K562 (cell line): ENCODE measurements around the gene LENG8. TPM values are rescaled to one million over a fixed set of nuclear protein-coding genes. Genes with fewer than 3 reads are reported as not detected.
A peak's percentile ranks its signal among the peaks of the same experiment; 100 is the strongest.

ENCODE experiments used
- GABPB2 ChIP-seq: fragments of 250-450 bp; sonication (Bioruptor Pico); conservative IDR thresholded peaks from 2 replicates; pipeline ENCODE4 v1.5.1; 2021; ENCODE audit warnings: mild to moderate bottlenecking
- HDAC2 ChIP-seq: fragments of 450-650 bp; IDR thresholded peaks from 2 replicates; pipeline ENCODE4 v1.6.1; 2016; ENCODE audit warnings: mild to moderate bottlenecking
- HLTF ChIP-seq: fragments of 450-650 bp; IDR thresholded peaks from 2 replicates; pipeline ENCODE4 v1.6.1; 2016
- MTA1 ChIP-seq: fragments of 450-650 bp; IDR thresholded peaks from 2 replicates; pipeline ENCODE4 v1.6.1; 2017; ENCODE audit warnings: borderline replicate concordance
- MTA3 ChIP-seq: fragments of 450-650 bp; formaldehyde crosslinking; IDR thresholded peaks from 2 replicates; pipeline ENCODE4 v1.6.1; 2017; ENCODE audit warnings: mild to moderate bottlenecking, borderline replicate concordance
- ZKSCAN8 ChIP-seq: fragments of 200-800 bp; sonication (Bioruptor generic); IDR thresholded peaks from 2 replicates; pipeline ENCODE4 v1.6.1; 2016; ENCODE audit warnings: missing genetic modification characterization, missing compliant biosample characterization
- ZNF830 ChIP-seq: fragments of 250-450 bp; sonication (Bioruptor Pico); IDR thresholded peaks from 2 replicates; pipeline ENCODE4 v1.5.0; 2021; ENCODE audit warnings: mild to moderate bottlenecking
- ZSCAN29 ChIP-seq: fragments of 450-650 bp; IDR thresholded peaks from 2 replicates; pipeline ENCODE4 v1.6.1; 2017
- polyA plus RNA-seq, 8 experiments: library from polyadenylated mRNA; depleted of rRNA in 4 of 8; stranded (reverse) in 5 of 8; unstranded in 3 of 8; fragments of >200 nt; fragmentation: Nextera tagmentation in 2 of 8; fragmentation: Illumina TruSeq in 1 of 8; extraction: Ambion mirVana in 2 of 8; extraction: Trizol in 1 of 8; gene quantifications; 2 replicates each; pipeline versions ENCODE4 v1.2.1 to v1.2.3, GENCODE V29; 2011 to 2014; ENCODE audit warnings: inconsistent platforms in 1 of 8, missing spikeins in 1 of 8
- total RNA-seq, 7 experiments: library from RNA; depleted of rRNA in 6 of 7; stranded (reverse); fragments of >200 nt in 6 of 7; fragmentation: Illumina TruSeq in 2 of 7; extraction: Trizol in 2 of 7; gene quantifications; 2 replicates each; pipeline versions ENCODE4 v1.2.1 to v1.2.3, GENCODE V29; 2011 to 2021; ENCODE audit warnings: low replicate concordance in 1 of 7
- TF ChIP-seq, protein P1 (sequence below), 2 experiments: fragments of 450-650 bp; formaldehyde crosslinking in 1 of 2; IDR thresholded peaks; 2 replicates each; pipeline versions ENCODE4 v1.4.0 to v1.6.1; 2014 to 2020; ENCODE audit warnings: mild to moderate bottlenecking in 2 of 2, borderline replicate concordance in 1 of 2, low read depth in 1 of 2

Gene LENG8
- total and polyA plus RNA-seq, 9 of the 15 experiments (the other 6 are each of a cell fraction or from before 2014, with no cell fraction given) = 0.74 to 146 (median 28.1) TPM

DNA sequence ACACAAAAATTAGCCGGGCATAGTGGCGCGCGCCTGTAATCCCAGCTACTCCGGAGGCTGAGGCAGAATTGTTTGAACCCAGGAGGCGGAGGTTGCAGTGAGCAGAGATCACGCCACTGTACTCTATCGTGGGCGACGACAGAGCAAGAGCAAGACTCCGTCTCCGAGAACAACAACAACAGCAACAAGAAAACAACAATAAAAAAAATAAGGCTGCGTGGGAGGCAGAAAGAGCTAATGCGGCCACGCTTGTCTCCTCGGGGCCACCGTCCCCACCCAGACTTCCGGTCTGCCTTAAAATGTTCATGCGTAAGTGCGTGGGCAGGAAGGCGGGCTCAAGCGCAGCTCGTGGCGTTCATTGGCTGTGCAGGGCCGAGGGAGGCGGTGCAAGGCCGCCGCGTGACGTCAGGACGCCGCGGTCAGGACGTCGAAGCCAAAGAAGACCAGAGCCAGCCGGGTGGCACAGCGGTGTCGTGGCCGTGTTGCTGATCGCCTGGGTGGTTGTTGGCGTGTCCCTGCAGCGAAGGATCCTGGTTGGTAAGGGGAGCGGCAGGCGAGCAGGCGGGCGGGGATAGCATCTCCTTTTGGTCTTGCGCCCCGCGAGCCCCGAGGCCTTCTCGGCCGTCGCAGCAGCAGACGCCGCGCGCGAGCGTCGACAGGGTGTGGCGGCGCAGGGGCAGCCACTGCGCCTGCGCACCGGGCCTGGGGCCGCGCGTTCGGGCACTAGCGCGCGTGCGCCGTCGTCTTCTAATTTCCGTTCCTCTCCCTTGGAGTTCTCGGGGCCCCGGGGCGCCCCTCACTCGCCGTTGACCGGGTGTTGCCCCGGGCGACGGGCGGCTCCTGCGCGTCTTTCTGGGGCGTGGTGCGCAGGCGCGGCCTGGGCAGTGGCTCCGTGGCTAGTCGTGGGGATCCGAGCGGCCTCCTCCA lies at the start of gene LENG8 (continued):
- TF ChIP-seq ZSCAN29 (0 out of 2 replicates have a peak, but pooled peaks have one; percentile 33), ZKSCAN8 (CRISPR knock-in tag) (no peak), GABPB2 (CRISPR knock-in tag) (no peak), HDAC2 (no peak), MTA3 (peak; percentile 98), MTA1 (peak; percentile 80; the same call in 1 of the 2 replicates), HLTF (no peak), ZNF830 (CRISPR knock-in tag) (no peak)
- TF ChIP-seq, protein P1, sequence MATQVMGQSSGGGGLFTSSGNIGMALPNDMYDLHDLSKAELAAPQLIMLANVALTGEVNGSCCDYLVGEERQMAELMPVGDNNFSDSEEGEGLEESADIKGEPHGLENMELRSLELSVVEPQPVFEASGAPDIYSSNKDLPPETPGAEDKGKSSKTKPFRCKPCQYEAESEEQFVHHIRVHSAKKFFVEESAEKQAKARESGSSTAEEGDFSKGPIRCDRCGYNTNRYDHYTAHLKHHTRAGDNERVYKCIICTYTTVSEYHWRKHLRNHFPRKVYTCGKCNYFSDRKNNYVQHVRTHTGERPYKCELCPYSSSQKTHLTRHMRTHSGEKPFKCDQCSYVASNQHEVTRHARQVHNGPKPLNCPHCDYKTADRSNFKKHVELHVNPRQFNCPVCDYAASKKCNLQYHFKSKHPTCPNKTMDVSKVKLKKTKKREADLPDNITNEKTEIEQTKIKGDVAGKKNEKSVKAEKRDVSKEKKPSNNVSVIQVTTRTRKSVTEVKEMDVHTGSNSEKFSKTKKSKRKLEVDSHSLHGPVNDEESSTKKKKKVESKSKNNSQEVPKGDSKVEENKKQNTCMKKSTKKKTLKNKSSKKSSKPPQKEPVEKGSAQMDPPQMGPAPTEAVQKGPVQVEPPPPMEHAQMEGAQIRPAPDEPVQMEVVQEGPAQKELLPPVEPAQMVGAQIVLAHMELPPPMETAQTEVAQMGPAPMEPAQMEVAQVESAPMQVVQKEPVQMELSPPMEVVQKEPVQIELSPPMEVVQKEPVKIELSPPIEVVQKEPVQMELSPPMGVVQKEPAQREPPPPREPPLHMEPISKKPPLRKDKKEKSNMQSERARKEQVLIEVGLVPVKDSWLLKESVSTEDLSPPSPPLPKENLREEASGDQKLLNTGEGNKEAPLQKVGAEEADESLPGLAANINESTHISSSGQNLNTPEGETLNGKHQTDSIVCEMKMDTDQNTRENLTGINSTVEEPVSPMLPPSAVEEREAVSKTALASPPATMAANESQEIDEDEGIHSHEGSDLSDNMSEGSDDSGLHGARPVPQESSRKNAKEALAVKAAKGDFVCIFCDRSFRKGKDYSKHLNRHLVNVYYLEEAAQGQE (IDR thresholded peaks at IDR 0.05; ENCODE audit: borderline replicate concordance) = peak; percentile 65
- TF ChIP-seq, protein P1 (CRISPR knock-in tag; IDR thresholded peaks at IDR 0.05; ENCODE audit: low read depth) = no peak
